Activated CD8-positive, alpha-beta memory T cell treated with anti-CD3 and anti-CD28 coated beads for 1 hour (primary cell): Measurements from ENCODE around the gene APBB2.
"Not testable (repeated sequence)": the region's sequence is repeated elsewhere in the genome, so short reads cannot be mapped to it uniquely, and the experiment has no call there.

Experiments used
- DNase-seq, 2 donors: peaks; one replicate each; pipeline ENCODE4 v3.0.0-alpha.2; 2020; ENCODE audit warnings: low read depth in 1 of 2; ENCODE audit errors: extremely low read depth in 1 of 2

APBB2 gene

DNA sequence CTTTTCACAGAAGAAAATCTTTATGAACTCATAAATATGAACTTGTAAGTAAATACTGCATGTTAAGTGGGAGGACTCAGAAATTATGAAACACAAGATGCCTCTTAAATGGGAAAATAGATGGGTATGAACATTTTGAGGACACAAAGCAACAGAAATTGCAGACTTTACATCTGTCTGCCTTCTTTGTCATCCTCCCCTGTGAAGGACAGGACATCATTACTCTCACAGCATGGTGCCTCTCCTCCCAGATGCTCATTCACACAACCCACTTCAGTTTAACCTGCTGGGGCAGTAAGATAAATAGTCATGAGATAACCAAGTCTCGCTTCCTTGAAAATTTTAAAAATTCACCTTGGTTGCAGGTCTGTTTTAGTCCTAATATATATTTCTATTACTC, 144.5 kb downstream of the APBB2 start:
- no peak for DNase-seq

DNA sequence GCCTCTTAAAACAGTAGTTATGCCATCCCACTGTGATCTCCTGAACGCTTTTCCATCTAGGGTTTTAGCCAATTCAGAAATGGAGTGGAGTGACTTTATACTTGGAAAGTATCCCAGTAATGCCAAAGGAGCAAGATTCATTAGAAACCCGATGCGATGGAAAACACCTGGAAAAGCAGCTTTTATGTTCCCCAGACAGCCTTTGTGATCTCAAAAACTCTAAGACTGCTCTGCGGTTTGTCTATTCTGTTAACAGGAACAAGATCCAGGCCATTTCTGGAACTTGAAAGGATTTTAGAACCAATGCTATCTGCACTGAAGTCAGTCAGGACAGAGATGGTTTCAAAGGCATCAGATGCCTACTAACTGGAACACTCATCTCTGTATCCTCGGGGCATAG, 145.1 kb downstream of the APBB2 start:
- no peak for DNase-seq

DNA sequence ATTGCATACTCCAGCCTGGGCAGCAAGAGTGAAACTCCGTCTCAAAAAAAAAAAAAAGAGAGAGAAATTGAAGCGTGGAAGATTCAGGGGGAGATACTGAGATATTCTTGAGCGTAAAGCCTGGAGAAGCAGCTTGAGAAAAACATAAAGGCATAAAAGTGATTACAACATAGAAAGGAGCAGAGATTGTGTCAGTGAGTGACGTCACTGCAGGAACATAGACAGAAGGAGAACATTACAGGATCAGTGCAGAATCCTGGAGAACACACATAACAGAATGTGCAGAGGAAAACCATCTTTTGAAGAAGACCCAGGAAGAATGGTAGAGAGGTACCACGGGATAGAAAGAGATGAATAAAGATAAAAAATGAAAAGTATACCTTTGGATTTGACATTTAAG, 147.0 kb downstream of the APBB2 start:
- DNase-seq = no peak

DNA sequence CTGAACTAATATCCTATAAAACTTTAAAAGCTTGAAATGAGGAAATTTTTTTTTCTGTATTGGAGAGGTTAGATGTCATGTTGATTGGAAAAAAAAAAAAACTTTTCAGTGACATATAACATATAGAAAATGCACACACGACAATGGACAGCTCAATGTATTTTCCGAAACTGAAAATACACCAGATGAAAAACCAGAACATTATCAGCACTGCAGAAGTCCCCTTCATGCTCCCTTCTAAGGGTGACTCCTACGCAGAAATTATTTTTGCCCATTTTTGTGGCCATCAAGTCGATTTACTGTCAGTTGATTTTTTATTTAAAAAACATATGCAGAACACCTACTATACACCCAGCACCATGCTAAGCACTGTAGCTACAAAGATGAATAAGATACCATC, 148.3 kb downstream of the APBB2 start:
- DNase-seq = no peak

DNA sequence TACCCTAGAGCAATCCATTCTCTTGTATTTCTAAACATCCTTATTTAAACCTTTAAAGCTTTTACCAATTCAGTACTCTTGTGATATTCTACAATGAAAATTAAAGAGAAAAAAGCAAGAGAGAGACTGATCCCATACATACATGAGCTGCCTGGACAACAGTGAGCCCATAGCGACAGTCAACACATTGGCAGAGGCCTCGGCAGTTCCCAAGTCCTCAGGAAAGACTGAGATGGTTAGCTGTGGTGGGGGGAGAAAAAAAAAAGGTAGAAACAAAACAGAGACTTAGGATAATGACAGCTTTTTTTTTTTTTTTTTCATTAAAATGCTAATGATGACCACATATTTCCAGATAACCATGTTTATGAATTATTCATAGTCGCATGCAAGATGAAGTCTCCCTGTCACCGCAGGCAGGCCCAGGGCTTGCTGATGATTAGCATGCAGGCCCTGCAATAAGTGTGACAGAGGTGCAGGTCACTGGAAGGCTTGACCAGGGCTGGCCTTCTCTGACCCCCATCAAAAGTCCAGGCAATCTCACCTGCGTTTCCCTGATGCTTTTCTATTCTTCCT, 148.8 kb downstream of the APBB2 start:
- DNase-seq = no peak

DNA sequence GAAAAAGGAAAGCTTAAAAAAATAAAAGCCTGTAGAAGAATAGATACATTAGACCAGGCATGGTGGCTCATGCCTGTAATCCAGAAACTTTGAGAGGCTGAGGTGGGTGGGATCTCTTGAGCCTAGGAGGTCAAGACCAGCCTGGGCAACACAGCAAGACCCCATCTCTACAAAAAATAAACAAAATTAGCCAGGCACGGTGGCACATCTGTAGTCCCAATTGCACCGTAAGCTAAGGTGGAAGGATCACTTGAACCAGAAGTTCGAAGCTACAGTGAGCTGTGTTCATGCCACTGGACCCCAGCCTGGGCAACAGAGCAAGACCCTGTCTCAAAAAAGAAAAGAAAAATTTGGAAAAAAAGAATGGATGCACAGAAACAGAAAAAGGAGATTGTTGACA, 149.4 kb downstream of the APBB2 start:
- no peak for DNase-seq

DNA sequence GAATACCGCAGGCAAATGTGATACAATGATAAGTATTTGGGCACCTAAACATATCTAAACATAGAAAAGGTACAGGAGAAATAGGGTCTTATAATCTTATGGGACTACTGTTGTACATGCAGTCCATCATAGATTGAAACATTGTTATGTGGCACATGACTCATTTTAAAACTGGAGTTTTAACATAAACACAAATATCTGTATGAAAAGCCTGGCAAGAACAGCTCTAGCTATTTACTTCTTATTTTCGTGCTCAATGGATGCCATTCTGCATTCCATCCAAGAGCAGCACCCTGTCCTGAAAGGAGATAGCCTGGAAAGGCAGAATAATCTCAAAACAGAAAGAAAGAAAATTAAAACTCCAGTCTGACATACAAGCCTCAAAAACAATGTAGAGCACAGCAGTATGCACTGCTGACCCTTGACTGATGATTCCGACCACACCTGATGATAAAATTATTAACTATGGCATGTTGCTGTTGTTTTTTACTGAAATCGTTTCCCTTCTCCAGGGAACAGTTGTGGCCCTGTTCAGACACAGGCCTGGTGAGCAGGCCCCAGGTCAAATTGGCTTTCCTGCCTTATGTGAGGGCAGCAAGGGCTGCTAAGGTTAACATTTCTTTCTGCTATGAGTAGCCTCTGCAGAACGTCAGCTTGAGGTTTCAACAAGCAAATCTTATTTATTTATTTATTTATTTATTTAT, 152.7 kb downstream of the APBB2 start:
- no peak for DNase-seq

DNA sequence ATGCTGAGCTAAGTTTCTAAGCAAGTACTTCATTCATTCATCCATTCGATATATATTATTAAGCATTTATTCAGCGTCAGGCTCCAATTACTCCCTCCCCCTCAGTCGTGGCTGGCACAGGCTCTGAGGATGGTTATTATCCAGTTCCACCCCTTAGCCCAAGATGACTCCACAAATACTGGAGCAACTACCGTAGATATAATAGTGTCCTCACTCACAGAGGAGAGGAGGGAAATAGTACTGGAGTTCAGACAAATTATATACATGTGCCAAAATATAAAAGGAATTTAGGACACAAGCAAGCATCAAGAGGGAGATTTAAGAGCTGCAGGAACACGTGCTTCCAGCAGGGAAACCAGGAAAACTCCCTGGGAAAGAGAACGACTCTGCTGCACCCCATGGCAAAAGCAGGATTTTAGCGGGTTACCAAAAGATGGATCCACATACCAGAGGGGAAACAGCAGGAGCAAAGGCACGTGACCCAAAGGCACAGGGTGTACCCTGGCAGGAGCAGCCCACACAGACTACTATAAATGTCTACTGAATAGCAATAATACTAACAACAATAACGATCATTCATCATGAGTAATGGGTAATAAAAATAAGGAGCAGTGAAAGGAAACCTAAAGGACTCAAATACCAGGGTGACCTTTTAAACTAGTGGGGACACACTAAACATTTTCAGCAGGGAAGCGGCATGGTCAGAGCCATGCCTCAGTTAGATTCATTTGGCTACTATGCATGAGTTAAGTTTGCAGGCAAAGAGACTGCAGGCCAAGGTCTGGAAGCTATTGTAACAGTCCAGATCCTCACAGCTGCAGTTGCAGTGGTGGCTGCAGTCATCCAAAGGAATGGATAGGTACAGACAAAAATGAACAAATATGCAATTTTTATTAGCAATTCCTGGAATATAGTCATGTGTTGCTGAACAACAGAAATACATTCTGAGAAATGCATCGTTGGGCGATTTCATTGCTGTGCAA, 153.7 kb downstream of the APBB2 start:
- DNase-seq = no peak

DNA sequence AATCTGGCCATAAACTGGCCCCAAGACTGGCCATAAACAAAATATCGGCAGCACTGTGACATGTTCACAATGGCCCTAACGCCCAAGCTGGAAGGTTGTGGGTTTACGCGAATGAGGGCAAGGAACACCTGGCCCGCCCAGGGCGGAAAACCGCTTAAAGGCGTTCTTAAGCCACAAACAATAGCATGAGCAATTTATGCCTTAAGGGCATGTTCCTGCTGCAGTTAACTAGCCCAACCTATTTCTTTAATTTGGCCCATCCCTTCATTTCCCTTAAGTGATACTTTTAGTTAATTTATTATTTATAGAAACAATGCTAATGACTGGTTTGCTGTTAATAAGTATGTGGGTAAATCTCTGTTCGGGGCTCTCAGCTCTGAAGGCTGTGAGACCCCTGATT, 154.9 kb downstream of the APBB2 start:
- DNase-seq = not testable (repeated sequence)

DNA sequence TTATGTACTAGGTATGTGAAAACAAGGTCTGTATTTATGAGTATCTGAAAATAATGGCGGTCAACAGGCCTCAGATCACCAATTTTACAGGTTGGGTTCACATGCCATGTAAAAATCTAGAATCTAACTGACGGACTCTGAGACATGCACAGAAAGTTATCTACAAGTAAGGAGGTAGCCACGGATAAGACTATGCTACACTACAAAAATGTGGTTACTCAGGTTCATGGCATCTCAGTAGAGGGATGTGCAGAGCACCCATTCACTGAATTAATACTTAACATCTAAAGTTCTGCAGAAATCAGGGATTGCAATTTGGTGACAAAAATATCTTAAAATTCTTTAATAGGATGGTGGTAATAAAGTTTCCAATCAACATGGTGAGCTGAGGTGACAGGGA, 155.9 kb downstream of the APBB2 start:
- no peak for DNase-seq

DNA sequence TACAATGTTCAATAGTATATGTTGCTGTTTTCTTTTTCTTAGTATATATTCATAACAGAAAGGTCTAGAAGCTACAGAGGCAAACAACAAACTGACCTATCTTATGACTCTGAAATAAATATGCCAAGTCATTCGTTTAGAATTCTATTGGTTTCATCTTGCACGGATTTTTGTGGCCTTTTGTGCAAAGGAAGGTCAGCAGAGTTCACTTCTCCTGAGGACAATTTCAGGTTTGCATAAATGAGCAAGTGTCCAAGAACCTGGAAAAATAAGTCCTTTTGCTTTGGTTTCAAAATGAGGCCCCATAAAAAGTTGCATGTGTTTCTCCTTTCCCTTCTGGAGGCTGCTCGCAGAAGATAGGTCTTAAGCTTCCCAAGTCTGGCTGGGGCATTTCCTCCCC, 156.9 kb downstream of the APBB2 start:
- no peak for DNase-seq

DNA sequence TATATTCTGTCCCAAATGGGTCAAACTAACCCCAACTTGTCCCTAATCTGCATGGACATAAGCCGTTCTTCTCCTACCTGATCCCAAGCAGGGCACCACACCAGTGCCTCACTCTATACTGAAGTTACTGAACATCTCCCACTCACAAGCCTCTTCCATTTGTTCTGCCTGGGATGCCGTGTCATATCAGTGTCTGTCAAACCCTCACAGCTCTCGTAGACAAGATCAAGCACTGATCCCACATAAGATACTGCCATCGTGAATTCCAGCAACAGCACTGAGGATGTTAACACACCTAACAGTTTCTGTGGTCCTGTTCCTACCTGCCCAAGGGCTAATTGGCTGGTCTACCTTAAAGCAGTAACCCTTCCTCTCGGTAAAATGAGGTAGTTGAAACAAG, 162.1 kb downstream of the APBB2 start:
- DNase-seq = no peak

DNA sequence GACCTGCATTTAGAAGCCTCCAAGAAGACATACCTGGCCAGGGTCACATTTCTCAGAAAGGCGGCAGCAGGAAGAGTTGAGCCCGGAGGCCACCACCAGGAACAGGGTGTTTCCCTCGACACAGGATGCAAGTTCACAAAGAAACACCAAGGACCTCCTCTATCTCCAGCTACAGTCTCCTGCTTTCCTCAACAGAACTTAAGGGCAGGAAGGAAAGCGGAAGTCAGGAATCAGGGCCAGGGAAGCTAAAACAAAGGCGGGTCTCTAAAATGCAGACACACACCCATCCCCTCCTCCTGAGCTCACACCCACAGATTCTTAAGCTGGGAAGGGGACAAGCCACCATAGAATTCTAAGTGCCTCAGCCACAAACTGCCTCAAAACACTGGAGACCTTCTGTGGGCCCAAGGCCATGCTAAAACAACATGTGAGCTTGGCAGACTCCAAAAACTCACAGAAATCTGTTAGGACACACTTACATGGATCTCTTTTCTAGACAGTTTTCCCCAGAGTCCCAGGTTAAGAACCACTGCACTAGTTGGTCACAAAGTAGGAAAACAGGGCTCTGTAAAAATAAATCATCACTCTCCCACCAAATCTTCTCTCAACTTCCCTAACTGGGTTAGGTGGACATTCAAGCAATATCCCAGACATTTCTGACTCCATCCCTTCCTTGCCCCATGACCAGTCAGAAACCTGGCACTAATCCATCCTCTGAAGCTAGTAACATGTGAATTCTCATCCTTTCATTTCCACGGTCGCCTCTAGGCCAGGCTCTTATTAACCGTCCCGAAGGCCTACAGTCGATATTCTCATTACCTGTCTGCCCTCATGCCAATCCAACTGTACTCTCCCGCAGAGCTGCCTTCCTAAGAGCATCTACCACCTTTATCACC, 163.2 kb downstream of the APBB2 start:
- no peak for DNase-seq

DNA sequence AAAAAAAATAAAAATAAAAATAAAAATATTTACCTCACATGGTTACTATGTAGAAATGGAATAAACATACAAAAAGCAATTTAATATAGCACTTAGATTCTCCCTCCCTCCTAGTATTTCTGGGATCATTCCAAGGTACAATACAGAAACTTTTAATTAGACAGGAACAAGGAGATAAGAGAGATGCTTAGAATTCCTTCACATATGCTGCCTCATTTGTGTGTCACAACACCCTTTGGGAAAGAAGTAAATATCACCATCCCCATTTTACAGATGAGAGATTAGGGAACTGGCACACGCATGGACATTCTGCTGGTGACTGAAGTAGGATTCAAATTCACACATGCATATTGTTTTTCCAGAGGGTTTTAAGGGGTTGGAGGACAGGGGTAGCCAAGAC, 164.2 kb downstream of the APBB2 start:
- DNase-seq = no peak

DNA sequence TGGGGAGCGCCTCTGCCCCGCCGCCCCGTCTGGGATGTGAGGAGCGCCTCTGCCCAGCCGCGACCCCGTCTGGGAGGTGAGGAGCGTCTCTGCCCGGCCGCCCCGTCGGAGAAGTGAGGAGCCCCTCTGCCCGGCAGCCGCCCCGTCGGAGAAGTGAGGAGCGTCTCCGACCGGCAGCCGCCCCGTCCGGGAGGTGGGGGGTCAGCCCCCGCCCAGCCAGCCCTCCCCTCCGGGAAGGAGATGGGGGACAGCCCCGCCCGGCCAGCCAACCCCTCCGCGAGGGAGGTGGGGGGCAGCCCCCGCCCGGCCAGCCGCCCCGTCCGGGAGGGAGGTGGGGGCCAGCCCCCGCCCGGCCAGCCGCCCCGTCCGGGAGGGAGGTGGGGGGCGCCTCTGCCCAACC, 165.2 kb downstream of the APBB2 start:
- DNase-seq = not testable (repeated sequence)

DNA sequence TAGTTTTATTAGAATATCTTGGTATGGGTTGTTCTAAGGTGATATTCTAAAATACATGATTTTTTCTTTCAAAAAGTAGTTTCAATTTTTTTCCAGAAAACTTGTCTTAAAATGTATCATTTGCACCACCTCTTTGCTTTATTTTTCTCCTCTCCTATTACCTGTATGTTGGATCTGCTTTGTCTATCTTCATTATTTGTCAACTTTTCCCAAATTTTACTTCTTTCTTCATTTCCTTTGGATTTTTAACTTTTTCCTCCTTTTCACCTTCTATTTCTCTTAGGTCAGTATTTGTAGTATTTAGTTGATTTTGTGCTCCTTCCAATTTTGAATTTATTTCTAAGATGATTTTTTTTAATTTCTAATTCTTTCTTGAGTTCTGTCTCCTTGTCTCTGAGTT, 169.6 kb downstream of the APBB2 start:
- no peak for DNase-seq

DNA sequence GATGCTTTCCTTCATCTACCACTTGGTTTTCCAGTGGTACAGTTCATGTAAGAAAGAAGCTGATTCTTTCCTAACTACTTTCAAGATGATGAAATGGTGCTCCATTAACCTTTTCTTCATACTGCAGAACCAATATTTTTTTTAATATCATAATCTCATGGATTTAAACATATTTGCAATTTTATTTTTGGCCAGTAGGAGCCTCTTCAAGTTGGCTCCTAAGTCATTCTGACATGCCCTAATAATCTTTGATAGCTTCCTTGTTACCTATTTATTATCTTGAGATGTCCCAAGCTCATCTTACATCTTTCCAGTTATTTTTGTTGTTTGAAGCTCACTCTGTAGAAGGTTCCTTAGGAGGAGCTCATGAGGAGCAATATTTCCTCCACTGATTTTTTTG, 170.2 kb downstream of the APBB2 start:
- DNase-seq = no peak

DNA sequence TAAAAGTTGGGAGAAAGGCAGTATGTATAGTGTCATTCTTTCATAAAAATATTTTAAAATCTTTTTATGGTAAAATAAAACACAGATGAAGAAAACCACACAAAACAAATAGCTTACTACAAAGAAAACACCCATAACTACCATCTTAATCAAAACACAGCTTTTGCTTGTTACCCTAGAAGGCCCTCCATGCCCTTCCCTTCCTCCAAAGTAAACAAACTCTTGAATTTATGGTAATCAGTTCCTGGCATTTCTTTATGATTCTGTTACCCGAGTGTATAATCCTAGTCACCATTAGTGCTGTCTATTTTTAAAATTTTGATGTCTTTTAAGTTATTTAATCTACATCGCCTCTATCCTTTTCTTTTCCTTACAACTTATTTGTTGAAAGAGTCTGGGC, 170.9 kb downstream of the APBB2 start:
- no peak for DNase-seq

DNA sequence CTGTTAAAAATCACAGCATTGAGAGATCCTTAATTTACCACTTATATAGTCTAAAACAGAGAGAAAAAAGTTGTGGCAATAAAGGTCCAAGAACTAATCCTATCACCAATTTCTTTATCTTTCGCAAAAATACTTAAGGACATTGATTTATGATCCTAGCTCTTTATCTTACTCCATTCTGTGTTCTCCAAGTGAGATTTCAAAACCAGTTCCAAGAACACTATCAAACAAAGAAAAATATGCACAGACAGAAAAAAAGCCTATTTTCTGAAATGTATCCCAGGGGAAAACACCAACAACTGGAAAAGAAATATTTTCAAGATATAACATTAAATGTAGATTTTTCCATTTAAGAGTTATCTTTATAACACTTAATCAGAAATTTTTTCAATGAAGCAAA, 172.8 kb downstream of the APBB2 start:
- no peak for DNase-seq

DNA sequence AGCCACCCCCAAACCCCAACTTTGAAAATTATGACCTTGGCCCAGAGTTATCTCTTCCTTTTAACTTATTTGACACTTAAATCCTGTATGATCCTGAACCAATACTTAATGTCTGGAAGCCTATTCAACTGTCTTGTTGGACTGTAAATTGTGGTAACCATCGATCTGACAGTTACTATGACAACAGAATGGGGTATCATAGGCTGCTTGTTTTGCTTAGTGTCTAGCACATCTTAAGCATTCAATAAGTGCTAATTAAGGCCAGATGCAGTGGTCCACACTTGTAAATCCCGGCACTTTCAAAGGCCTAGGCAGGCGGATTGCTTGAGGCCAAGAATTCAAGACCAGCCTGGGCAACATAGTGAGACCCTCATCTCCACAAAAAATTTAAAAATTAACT, 175.0 kb downstream of the APBB2 start:
- no peak for DNase-seq

DNA sequence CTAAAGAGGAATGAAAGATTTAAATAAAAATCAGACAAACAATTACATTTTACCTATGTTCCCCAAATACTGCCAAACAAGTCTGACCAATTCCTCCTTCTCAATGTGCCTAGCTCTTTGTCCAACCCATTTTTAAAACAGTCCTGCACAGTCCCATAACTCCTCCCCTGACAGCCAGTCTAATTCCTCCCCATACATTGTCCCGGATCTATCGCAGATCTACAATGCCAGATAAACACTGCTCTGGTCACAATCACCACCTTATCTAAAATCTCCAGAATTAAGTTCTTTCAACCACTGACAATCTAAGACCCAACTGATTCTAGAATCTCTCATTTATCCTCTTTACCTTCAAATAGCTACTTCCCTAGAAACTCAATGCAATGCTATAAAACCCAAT, 176.0 kb downstream of the APBB2 start:
- DNase-seq = no peak
